ENCODE results near the gene TTLL9.

The TTLL9 gene

GRCh38 chr20:31949877-31950646 lies 79.6 kb downstream of the TTLL9 start:
- Histone ChIP-seq H3K14ac (ENCODE audit: low read length) (no peak overlapping the region), H3K9me3 (replicated peaks in 1 of 2; ENCODE audit: control insufficient read depth in 2 of 2, insufficient read depth in 1 of 2, low read depth in 1 of 2, low read length in 2 of 2) (peaks cover 0 to 8% of the 10 kb centered on the region in 2 donors), H2AFZ (ENCODE audit: low read length) (no peak overlapping the region), H4K91ac (ENCODE audit: low read depth, low read length, poor library complexity) (no peak overlapping the region), H3K4ac (ENCODE audit: low read length) (no peak overlapping the region), H2BK15ac (ENCODE audit: low read length) (no peak overlapping the region), H3K23ac (ENCODE audit: low read depth, low read length, poor library complexity) (no peak overlapping the region), H2AK5ac (ENCODE audit: low read depth, low read length) (no peak overlapping the region), H3K27me3 (ENCODE audit: control insufficient read depth in 3 of 3, insufficient read depth in 3 of 3, low read depth in 1 of 3, low read length in 3 of 3) (no peaks in the 10 kb centered on the region), H2BK5ac (ENCODE audit: low read length) (no peak overlapping the region), H3K4me1 (ENCODE audit: control insufficient read depth in 2 of 2, insufficient read depth in 1 of 2, low read depth in 1 of 2, low read length in 2 of 2) (peaks cover 5 to 6% of the 10 kb centered on the region in 2 donors), H3K4me3 (ENCODE audit: low read length in 2 of 2) (peak overlapping the region in 1 of 2 donors; percentile 88), H3K27ac (replicated peaks; ENCODE audit: low read length) (no peak overlapping the region), H3K4me2 (ENCODE audit: insufficient read depth, low read length, poor library complexity, severe bottlenecking) (no peak overlapping the region), H2BK120ac (ENCODE audit: low read depth, low read length) (no peak overlapping the region), H3K18ac (ENCODE audit: low read length) (no peak overlapping the region), H4K8ac (ENCODE audit: low read depth, low read length) (no peak overlapping the region), H2BK12ac (ENCODE audit: low read length) (no peak overlapping the region), H3K36me3 (replicated peaks in 1 of 2; ENCODE audit: control insufficient read depth in 2 of 2, insufficient read depth in 2 of 2, low read length in 2 of 2) (peaks cover 35 to 57% of the 10 kb centered on the region in 2 donors), H3K9ac (ENCODE audit: low read depth, low read length, poor library complexity) (no peak overlapping the region), H3K79me1 (ENCODE audit: low read depth, low read length) (peaks cover 8% of the 10 kb centered on the region)
- DNase-seq (ENCODE audit: low spot score) = no peak
- WGBS, 2 donors (ENCODE audit: extremely low coverage in 2 of 2, insufficient read length in 2 of 2, insufficient replicate concordance in 1 of 2) = 100% methylated on average over 1 of the region's 9 CpGs; no CpG with 5 or more reads in 1 of the 2 donors

- no peak overlapping the region for H4K91ac ChIP-seq (ENCODE audit: low read depth, low read length, poor library complexity)
- no peak overlapping the region for H2BK15ac ChIP-seq (ENCODE audit: low read length)
- H3K27ac ChIP-seq (replicated peaks; ENCODE audit: low read length) = no peak overlapping the region
- no peak overlapping the region for H3K23ac ChIP-seq (ENCODE audit: low read depth, low read length, poor library complexity)
- peak overlapping the region; percentile 20 for H2AK5ac ChIP-seq (ENCODE audit: low read depth, low read length)
- H3K4ac ChIP-seq (ENCODE audit: low read length) = no peak overlapping the region
- peaks cover 5 to 6% of the 10 kb centered on the region in 2 donors for H3K4me1 ChIP-seq (ENCODE audit: control insufficient read depth in 2 of 2, insufficient read depth in 1 of 2, low read depth in 1 of 2, low read length in 2 of 2)
- H2AFZ ChIP-seq (ENCODE audit: low read length) = peak overlapping the region; percentile 93
- peaks cover 0 to 1% (median 0%) of the 10 kb centered on the region in 3 experiments for H3K27me3 ChIP-seq (ENCODE audit: control insufficient read depth in 3 of 3, insufficient read depth in 3 of 3, low read depth in 1 of 3, low read length in 3 of 3)
- no peak overlapping the region for H4K8ac ChIP-seq (ENCODE audit: low read depth, low read length)
- no peak overlapping the region for H2BK5ac ChIP-seq (ENCODE audit: low read length)
- no peak overlapping the region for H2BK12ac ChIP-seq (ENCODE audit: low read length)
- H3K18ac ChIP-seq (ENCODE audit: low read length) = peak overlapping the region; percentile 91
- H3K4me2 ChIP-seq (ENCODE audit: insufficient read depth, low read length, poor library complexity, severe bottlenecking) = peak overlapping the region; percentile 82
- peak overlapping the region; percentile 88 to 90 for H3K4me3 ChIP-seq (ENCODE audit: low read length in 2 of 2)
- peak overlapping the region; percentile 33 for H3K14ac ChIP-seq (ENCODE audit: low read length)
- peaks cover 0 to 8% of the 10 kb centered on the region in 2 donors for H3K9me3 ChIP-seq (replicated peaks in 1 of 2; ENCODE audit: control insufficient read depth in 2 of 2, insufficient read depth in 1 of 2, low read depth in 1 of 2, low read length in 2 of 2)
- WGBS, 2 donors (ENCODE audit: extremely low coverage in 2 of 2, insufficient read length in 2 of 2, insufficient replicate concordance in 1 of 2) = no CpG with 5 or more reads among the region's 6 CpGs
- peaks cover 25 to 46% of the 10 kb centered on the region in 2 donors for H3K36me3 ChIP-seq (replicated peaks in 1 of 2; ENCODE audit: control insufficient read depth in 2 of 2, insufficient read depth in 2 of 2, low read length in 2 of 2)
- H3K79me1 ChIP-seq (ENCODE audit: low read depth, low read length) = peaks cover 8% of the 10 kb centered on the region
- no peak overlapping the region for H2BK120ac ChIP-seq (ENCODE audit: low read depth, low read length)
- peak overlapping the region; percentile 87 for H3K9ac ChIP-seq (ENCODE audit: low read depth, low read length, poor library complexity)
- no peak for DNase-seq (ENCODE audit: low spot score)
These were observed 80.7 kb downstream of the TTLL9 start for GRCh38 chr20:31951203-31951529.

- Histone ChIP-seq H3K27me3 (ENCODE audit: control insufficient read depth in 3 of 3, insufficient read depth in 3 of 3, low read depth in 1 of 3, low read length in 3 of 3) (peaks cover 0 to 7% (median 0%) of the 10 kb centered on the region in 3 experiments), H4K91ac (ENCODE audit: low read depth, low read length, poor library complexity) (no peak within 1 kb of the TSS), H2BK120ac (ENCODE audit: low read depth, low read length) (no peak within 1 kb of the TSS), H3K9me3 (replicated peaks in 1 of 2; ENCODE audit: control insufficient read depth in 2 of 2, insufficient read depth in 1 of 2, low read depth in 1 of 2, low read length in 2 of 2) (peaks cover 0 to 8% of the 10 kb centered on the region in 2 donors), H3K36me3 (replicated peaks in 1 of 2; ENCODE audit: control insufficient read depth in 2 of 2, insufficient read depth in 2 of 2, low read length in 2 of 2) (peaks cover 20 to 39% of the 10 kb centered on the region in 2 donors), H2BK5ac (ENCODE audit: low read length) (no peak within 1 kb of the TSS), H3K27ac (replicated peaks; ENCODE audit: low read length) (peak within 1 kb of the TSS; percentile 52), H2BK12ac (ENCODE audit: low read length) (no peak within 1 kb of the TSS), H3K4me2 (ENCODE audit: insufficient read depth, low read length, poor library complexity, severe bottlenecking) (peak within 1 kb of the TSS; percentile 82), H3K14ac (ENCODE audit: low read length) (peak within 1 kb of the TSS; percentile 33), H3K4me3 (ENCODE audit: low read length in 2 of 2) (peak within 1 kb of the TSS; percentile 88 to 90), H3K4ac (ENCODE audit: low read length) (no peak within 1 kb of the TSS), H2AFZ (ENCODE audit: low read length) (peak within 1 kb of the TSS; percentile 93), H4K8ac (ENCODE audit: low read depth, low read length) (no peak within 1 kb of the TSS), H2AK5ac (ENCODE audit: low read depth, low read length) (peak within 1 kb of the TSS; percentile 20), H3K18ac (ENCODE audit: low read length) (peak within 1 kb of the TSS; percentile 91), H3K4me1 (ENCODE audit: control insufficient read depth in 2 of 2, insufficient read depth in 1 of 2, low read depth in 1 of 2, low read length in 2 of 2) (peaks cover 5 to 6% of the 10 kb centered on the region in 2 donors), H2BK15ac (ENCODE audit: low read length) (no peak within 1 kb of the TSS), H3K79me1 (ENCODE audit: low read depth, low read length) (peaks cover 8% of the 10 kb centered on the region), H3K9ac (ENCODE audit: low read depth, low read length, poor library complexity) (peak within 1 kb of the TSS; percentile 87), H3K23ac (ENCODE audit: low read depth, low read length, poor library complexity) (peak within 1 kb of the TSS; percentile 82)
- peak; percentile 98 for DNase-seq (ENCODE audit: low spot score)
- WGBS, 2 donors (ENCODE audit: extremely low coverage in 2 of 2, insufficient read length in 2 of 2, insufficient replicate concordance in 1 of 2) = no CpG with 5 or more reads among the region's 63 CpGs
These were observed 81.4 kb downstream of the TTLL9 start, which contains the start of gene PDRG1 for GRCh38 chr20:31951530-31952453. PDRG1 (minus strand) TSS chr20:31952046; CDS start chr20:31951961, 85 bp downstream.

Measured in neuronal stem cell (in vitro differentiated cells).